ENCODE measurements around the gene SEMA3G.

The SEMA3G gene

DNA sequence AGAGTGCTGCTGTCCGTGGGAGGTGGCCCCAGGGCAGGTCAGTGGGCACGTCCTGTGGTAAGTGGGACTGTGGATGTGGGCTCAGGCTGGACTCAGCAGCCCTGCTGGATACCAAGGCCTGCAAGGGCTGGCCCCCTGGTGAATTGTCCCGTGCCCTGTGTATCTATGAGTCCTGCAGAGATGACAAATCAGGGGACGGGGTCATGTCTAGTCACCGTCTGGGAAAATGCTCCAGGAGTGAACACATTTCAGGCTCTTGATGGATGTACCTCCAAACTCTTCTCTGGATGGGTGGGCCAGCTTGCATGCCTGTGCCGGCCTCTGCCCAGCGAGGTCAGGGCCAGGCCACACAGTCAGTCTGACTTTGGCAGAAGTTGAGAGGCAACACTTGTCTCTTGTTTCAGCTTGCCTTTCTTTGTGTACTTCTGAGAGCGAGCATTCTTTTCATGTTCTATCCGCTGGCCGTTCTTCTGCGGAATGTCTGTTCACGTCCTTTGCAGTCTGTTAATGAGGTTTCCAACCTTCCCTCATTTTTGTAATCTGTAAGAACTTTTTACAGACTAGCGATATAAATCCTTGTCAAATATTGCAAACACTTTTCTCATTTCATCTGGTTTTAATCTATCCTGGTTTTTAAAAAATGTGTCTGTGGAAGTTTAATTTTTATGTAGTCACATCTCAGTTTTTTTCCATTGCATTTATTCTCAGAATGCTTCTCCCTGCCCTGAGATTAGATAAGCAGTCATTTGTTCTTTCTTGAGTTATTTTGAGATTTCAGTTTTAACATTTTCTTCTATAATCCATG is 38.9 kb upstream of the SEMA3G start:
- no peaks in the 10 kb centered on the region for H3K27me3 Mint-ChIP-seq (ENCODE audit: low read depth)
- no peaks in the 10 kb centered on the region for H3K9me3 Mint-ChIP-seq
- no peak for DNase-seq (ENCODE audit: low spot score)
- H3K36me3 Mint-ChIP-seq (ENCODE audit: low read depth): peaks cover 19% of the 10 kb centered on the region
- H3K4me1 Mint-ChIP-seq (ENCODE audit: low read depth): no peaks in the 10 kb centered on the region
- no peak overlapping the region for H3K27ac Mint-ChIP-seq
- no peak overlapping the region for H3K4me3 Mint-ChIP-seq

DNA sequence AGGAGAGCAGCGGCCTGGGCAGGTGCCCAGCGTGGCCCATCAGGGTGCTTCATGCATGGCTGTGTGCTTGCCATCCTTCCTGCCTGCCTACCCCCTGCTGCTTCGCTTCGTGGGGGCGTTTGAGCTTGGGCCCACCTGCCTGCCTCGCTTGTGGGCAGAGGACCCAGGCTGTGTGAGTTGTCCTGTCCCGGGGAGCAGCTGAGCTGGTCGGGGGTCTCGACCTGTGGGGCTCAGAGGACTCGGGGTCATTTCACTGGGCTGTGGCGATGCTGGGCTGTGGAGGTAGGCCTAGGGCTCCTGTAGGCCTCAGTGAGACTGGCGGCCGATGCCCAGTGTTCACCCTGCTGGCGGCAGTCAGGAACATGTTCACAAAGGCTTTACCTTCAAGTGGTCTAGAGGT is 38.2 kb upstream of the SEMA3G start:
- Mint-ChIP-seq H3K36me3 (ENCODE audit: low read depth) (peaks cover 20% of the 10 kb centered on the region), H3K27ac (no peak overlapping the region), H3K4me1 (ENCODE audit: low read depth) (no peaks in the 10 kb centered on the region), H3K27me3 (ENCODE audit: low read depth) (no peaks in the 10 kb centered on the region), H3K9me3 (no peaks in the 10 kb centered on the region), H3K4me3 (no peak overlapping the region)
- no peak for DNase-seq (ENCODE audit: low spot score)

DNA sequence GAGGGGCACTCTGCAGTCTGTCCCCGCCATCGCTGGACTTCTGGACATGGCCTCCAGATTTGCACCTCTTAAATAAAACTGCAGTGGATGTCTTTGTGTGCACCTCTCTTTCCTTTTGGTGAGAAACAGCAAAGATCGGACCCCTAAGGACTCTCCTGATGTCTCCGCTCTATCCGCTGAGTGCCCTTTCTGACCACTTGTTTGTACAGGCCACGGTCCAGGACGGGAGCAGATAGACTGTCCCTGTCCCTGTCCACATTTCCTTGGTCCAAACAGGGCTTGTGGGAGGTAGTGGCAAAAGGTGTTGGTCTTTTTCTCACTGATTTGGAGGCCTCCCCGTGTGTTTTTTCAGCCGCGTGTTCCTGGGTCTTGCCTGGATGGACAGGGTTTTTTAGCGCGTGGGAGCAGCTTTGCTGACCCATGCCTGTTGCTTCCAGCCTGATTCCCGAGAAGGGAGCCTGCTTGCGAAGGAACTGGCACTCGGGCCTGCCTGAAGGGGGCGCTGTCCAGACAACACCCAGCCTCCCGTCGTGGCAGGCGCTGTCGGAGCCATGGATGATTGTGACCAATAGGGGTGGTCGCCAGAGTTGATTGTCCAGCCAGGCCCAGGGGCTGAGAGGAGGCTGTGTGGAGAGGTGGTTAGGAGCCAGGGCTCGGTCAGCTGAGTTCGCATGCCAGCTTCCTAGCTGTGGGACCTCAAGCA is 37.1 kb upstream of the SEMA3G start:
- no peak for DNase-seq (ENCODE audit: low spot score)
- Mint-ChIP-seq H3K4me3 (no peak overlapping the region), H3K27me3 (ENCODE audit: low read depth) (no peaks in the 10 kb centered on the region), H3K27ac (no peak overlapping the region), H3K4me1 (ENCODE audit: low read depth) (no peaks in the 10 kb centered on the region), H3K9me3 (no peaks in the 10 kb centered on the region), H3K36me3 (ENCODE audit: low read depth) (peaks cover 24% of the 10 kb centered on the region)

DNA sequence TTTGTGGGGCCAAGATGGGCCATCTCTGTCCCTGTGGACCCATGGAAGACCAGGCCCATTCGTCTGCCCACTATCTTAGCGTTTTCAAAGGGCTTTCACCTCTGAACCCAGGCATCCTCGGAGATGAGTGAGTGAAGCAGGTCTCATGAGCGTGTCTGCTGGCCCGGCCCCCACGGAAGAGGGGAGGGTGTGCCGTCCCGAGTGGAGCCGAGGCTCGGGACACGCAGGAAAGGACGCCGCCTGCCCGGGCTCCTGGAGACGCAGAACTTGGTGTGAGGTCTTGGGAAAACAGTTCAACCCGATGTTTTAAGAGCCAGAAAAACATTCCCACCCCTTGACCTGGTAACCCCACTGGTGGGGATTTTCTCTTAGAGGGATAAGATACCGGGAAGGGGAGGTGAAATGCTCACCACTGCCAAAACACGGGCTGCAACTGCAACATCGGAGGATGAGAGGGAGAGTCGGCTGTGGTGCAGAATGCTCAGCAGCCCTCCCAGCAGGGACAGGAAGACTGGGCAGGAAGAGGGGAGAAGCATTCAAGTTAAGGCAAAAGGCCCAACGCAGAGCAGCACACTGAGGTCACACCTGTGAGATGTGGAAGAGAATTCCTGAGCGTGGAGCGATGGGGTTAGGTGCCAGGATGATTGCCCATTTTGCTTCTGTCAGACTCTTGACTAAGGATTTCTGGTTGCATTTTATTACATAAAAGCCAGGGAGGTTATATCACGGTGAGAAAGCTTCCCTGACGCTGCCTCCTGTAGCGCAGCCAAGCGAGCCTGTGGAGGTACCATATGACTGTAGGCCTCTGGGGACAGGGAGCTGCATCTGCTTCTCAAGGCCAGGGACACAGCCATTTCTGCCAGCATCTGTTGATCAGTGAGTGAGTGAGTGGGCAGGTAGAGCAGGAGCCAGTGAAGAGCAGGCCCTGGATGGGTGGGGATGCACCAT is 36.1 kb upstream of the SEMA3G start:
- H3K4me3 Mint-ChIP-seq: no peak overlapping the region
- peaks cover 28% of the 10 kb centered on the region for H3K36me3 Mint-ChIP-seq (ENCODE audit: low read depth)
- H3K4me1 Mint-ChIP-seq (ENCODE audit: low read depth): no peaks in the 10 kb centered on the region
- H3K9me3 Mint-ChIP-seq: no peaks in the 10 kb centered on the region
- no peaks in the 10 kb centered on the region for H3K27me3 Mint-ChIP-seq (ENCODE audit: low read depth)
- no peak for DNase-seq (ENCODE audit: low spot score)
- H3K27ac Mint-ChIP-seq: no peak overlapping the region

- Mint-ChIP-seq H3K27ac (no peak overlapping the region), H3K4me3 (no peak overlapping the region), H3K9me3 (no peaks in the 10 kb centered on the region), H3K27me3 (ENCODE audit: low read depth) (no peaks in the 10 kb centered on the region), H3K4me1 (ENCODE audit: low read depth) (no peaks in the 10 kb centered on the region), H3K36me3 (ENCODE audit: low read depth) (peaks cover 33% of the 10 kb centered on the region)
- DNase-seq (ENCODE audit: low spot score): no peak
Measured at GRCh38 chr3:52479877-52480575, 35.1 kb upstream of the SEMA3G start.

DNA sequence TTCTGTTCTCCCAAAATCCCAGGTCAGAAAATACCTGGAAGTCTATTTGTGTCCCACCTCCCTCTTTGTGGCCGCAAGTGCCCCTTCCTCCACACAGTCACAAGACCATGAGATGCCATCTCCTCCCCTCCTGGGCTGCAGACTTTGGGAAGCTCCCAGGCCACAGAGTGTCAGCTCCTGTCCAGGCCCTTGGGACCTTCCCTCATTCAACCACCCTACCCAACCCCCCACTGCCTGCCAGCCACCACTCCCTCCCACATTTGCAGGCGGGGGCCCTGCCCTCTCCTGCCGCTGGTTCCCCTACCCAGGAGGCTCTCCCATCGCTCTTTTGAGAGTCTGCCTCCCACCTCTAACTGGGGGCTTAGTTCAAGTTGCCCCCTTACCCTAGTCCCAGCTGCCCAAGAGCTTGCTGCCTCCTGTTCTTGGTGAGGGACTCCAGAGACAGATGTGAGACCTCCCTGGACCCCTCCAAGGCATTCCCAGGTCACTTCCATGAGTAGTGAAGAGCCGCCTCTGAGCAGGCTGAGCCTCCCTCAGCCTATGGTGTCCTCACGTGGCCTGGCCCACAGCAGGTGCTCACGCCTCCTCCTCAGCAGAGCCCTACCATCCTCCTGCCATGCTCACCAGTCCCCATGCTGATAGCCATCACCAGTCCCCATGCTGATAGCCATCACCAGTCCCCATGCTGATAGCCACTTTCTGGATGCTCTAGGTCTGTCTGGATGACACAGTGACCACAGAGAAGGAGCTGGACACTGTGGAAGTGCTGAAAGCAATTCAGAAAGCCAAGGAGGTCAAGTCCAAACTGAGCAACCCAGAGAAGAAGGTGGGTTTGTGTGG is 34.4 kb upstream of the SEMA3G start:
- H3K4me3 Mint-ChIP-seq: no peak overlapping the region
- H3K36me3 Mint-ChIP-seq (ENCODE audit: low read depth): peaks cover 37% of the 10 kb centered on the region
- H3K27ac Mint-ChIP-seq: no peak overlapping the region
- no peaks in the 10 kb centered on the region for H3K9me3 Mint-ChIP-seq
- H3K27me3 Mint-ChIP-seq (ENCODE audit: low read depth): no peaks in the 10 kb centered on the region
- H3K4me1 Mint-ChIP-seq (ENCODE audit: low read depth): no peaks in the 10 kb centered on the region
- no peak for DNase-seq (ENCODE audit: low spot score)

GRCh38 chr3:52477796-52478095 is 32.8 kb upstream of the SEMA3G start:
- Mint-ChIP-seq H3K27me3 (ENCODE audit: low read depth) (no peaks in the 10 kb centered on the region), H3K4me1 (ENCODE audit: low read depth) (no peaks in the 10 kb centered on the region), H3K36me3 (ENCODE audit: low read depth) (peaks cover 46% of the 10 kb centered on the region), H3K27ac (no peak overlapping the region), H3K9me3 (no peaks in the 10 kb centered on the region), H3K4me3 (no peak overlapping the region)
- DNase-seq (ENCODE audit: low spot score): no peak

GRCh38 chr3:52477076-52477795 is 32.3 kb upstream of the SEMA3G start:
- no peak overlapping the region for H3K4me3 Mint-ChIP-seq
- DNase-seq (ENCODE audit: low spot score): no peak
- H3K4me1 Mint-ChIP-seq (ENCODE audit: low read depth): no peaks in the 10 kb centered on the region
- no peak overlapping the region for H3K27ac Mint-ChIP-seq
- H3K27me3 Mint-ChIP-seq (ENCODE audit: low read depth): no peaks in the 10 kb centered on the region
- no peaks in the 10 kb centered on the region for H3K9me3 Mint-ChIP-seq
- peaks cover 48% of the 10 kb centered on the region for H3K36me3 Mint-ChIP-seq (ENCODE audit: low read depth)

GRCh38 chr3:52473026-52473425 is 28.1 kb upstream of the SEMA3G start:
- H3K27ac Mint-ChIP-seq: no peak overlapping the region

GRCh38 chr3:52472239-52473000 is 27.5 kb upstream of the SEMA3G start:
- H3K27ac Mint-ChIP-seq: no peak overlapping the region
- no peaks in the 10 kb centered on the region for H3K9me3 Mint-ChIP-seq
- H3K27me3 Mint-ChIP-seq (ENCODE audit: low read depth): no peaks in the 10 kb centered on the region
- H3K4me1 Mint-ChIP-seq (ENCODE audit: low read depth): no peaks in the 10 kb centered on the region
- H3K36me3 Mint-ChIP-seq (ENCODE audit: low read depth): peaks cover 33% of the 10 kb centered on the region
- no peak for DNase-seq (ENCODE audit: low spot score)
- H3K4me3 Mint-ChIP-seq: no peak overlapping the region

More at GRCh38 chr3:52473026-52473425, 28.1 kb upstream of the SEMA3G start:
- Mint-ChIP-seq H3K4me3 (no peak overlapping the region), H3K4me1 (ENCODE audit: low read depth) (no peaks in the 10 kb centered on the region), H3K36me3 (ENCODE audit: low read depth) (peaks cover 34% of the 10 kb centered on the region), H3K9me3 (no peaks in the 10 kb centered on the region), H3K27me3 (ENCODE audit: low read depth) (no peaks in the 10 kb centered on the region)
- DNase-seq (ENCODE audit: low spot score): no peak

DNA sequence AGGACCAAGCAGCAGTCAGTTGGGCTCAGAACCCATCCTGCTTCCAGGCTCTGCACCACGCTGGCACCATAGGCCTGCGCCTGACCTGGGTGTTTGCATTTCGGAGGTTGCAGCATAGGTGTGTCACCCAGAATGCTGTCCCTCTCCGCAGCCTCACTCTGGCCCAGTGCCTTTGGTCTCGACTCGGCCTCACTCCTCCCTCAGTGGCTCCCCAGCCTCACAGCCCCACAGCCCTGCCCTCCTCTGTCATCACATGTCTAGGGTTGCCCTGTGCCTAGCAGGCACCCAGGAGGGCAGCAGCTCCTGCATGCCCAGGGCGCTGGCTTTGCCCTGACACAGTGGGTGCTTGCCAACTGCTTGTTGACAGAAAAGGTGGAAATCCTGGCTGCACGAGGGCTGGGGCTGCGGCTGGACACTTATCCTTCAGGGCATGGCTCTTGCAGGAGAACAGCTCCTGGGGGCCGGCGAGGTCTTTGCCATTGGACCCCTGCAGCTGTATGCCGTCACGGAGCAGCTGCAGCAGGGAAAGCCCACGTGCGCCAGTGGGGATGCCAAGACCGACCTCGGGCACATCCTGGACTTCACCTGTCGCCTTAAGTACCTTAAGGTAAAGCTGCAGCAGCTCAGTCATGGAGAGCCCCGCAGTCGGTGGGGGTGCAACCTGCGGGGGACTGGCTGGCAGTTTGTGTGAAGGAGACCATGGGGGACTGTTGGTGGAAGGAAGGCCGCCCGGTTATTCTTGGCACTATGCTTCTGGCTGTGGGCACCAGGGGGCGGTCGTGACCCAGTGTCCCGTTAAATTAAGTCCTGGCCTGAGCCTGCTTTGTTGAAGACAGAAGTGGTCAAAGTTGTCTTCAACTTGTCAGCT is 26.7 kb upstream of the SEMA3G start:
- Mint-ChIP-seq H3K27me3 (ENCODE audit: low read depth) (no peaks in the 10 kb centered on the region), H3K4me1 (ENCODE audit: low read depth) (no peaks in the 10 kb centered on the region), H3K27ac (no peak overlapping the region), H3K9me3 (no peaks in the 10 kb centered on the region), H3K36me3 (ENCODE audit: low read depth) (peaks cover 30% of the 10 kb centered on the region), H3K4me3 (no peak overlapping the region)
- DNase-seq (ENCODE audit: low spot score): no peak

Data from T-helper 2 cell treated with Interferon-gamma antibody and Interleukin-4, amounts not matched to agents 5 μg/mL and 100 μg/mL, for 36 hours (primary cell).